ENCODE results near the gene TRAPPC6A.

TRAPPC6A gene

GRCh38 chr19:45217957-45218334 is 39.9 kb upstream of the TRAPPC6A start:
- ChIA-PET POLR2A (no interaction called here), CTCF (no interaction called here)
- TF ChIP-seq SUZ12 (IDR thresholded peaks at IDR 0.05) (no peak), TARDBP (IDR thresholded peaks at IDR 0.05) (no peak), HDGF (IDR thresholded peaks at IDR 0.05; ENCODE audit: borderline replicate concordance) (no peak), FOXM1 (IDR thresholded peaks at IDR 0.05; ENCODE audit: borderline replicate concordance) (no peak), SP1 (IDR thresholded peaks at IDR 0.05) (no peak), FOXA1 (IDR thresholded peaks at IDR 0.05) (no peak), NFRKB (IDR thresholded peaks at IDR 0.05) (no peak), CTBP1 (IDR thresholded peaks at IDR 0.05; ENCODE audit: borderline replicate concordance) (no peak), ARNT (IDR thresholded peaks at IDR 0.05) (no peak), BHLHE40 (IDR thresholded peaks at IDR 0.05; ENCODE audit: borderline replicate concordance) (no peak), L3MBTL2 (conservative IDR thresholded peaks at IDR 0.05) (no peak), ZNF384 (IDR thresholded peaks at IDR 0.05) (no peak), PKNOX1 (IDR thresholded peaks at IDR 0.05) (no peak), FOXK2 (IDR thresholded peaks at IDR 0.05) (no peak), LEF1 (IDR thresholded peaks at IDR 0.05; ENCODE audit: borderline replicate concordance) (no peak), ELF4 (IDR thresholded peaks at IDR 0.05) (no peak)
- DNase-seq (ENCODE audit: extremely low spot score), result no peak

- POLR2A ChIA-PET, result no interaction called here
- no peak for DNase-seq (ENCODE audit: extremely low spot score)
- CTCF ChIA-PET, result no interaction called here
- TF ChIP-seq SP1 (IDR thresholded peaks at IDR 0.05) (no peak), LEF1 (IDR thresholded peaks at IDR 0.05; ENCODE audit: borderline replicate concordance) (no peak), PKNOX1 (IDR thresholded peaks at IDR 0.05) (no peak), TARDBP (IDR thresholded peaks at IDR 0.05) (no peak), ARNT (IDR thresholded peaks at IDR 0.05) (no peak), BHLHE40 (IDR thresholded peaks at IDR 0.05; ENCODE audit: borderline replicate concordance) (no peak), HDGF (IDR thresholded peaks at IDR 0.05; ENCODE audit: borderline replicate concordance) (no peak), CTBP1 (IDR thresholded peaks at IDR 0.05; ENCODE audit: borderline replicate concordance) (no peak), ZNF384 (IDR thresholded peaks at IDR 0.05) (no peak), NFRKB (IDR thresholded peaks at IDR 0.05) (no peak), FOXK2 (IDR thresholded peaks at IDR 0.05) (no peak), FOXM1 (IDR thresholded peaks at IDR 0.05; ENCODE audit: borderline replicate concordance) (no peak)
Measured at GRCh38 chr19:45217193-45217956, 39.3 kb upstream of the TRAPPC6A start.

- no peak for DNase-seq (ENCODE audit: extremely low spot score)
- no peak for TF ChIP-seq NFRKB (IDR thresholded peaks at IDR 0.05)
- no peak for TF ChIP-seq LEF1 (IDR thresholded peaks at IDR 0.05; ENCODE audit: borderline replicate concordance)
- no peak for TF ChIP-seq CTBP1 (IDR thresholded peaks at IDR 0.05; ENCODE audit: borderline replicate concordance)
- ChIA-PET POLR2A (no interaction called here), CTCF (interaction anchor here (0.6 kb wide), 1 partner anchor 33 kb away, joined by 4 read pairs; no protein-coding TSS in a partner anchor)
Measured at GRCh38 chr19:45216667-45217066, 38.6 kb upstream of the TRAPPC6A start.

GRCh38 chr19:45215391-45216191 is 37.6 kb upstream of the TRAPPC6A start:
- DNase-seq (ENCODE audit: extremely low spot score), result no peak
- no peak for TF ChIP-seq ARNT (IDR thresholded peaks at IDR 0.05)
- TF ChIP-seq LEF1 (IDR thresholded peaks at IDR 0.05; ENCODE audit: borderline replicate concordance), result no peak
- no peak for TF ChIP-seq SUZ12 (IDR thresholded peaks at IDR 0.05)
- no peak for TF ChIP-seq FOXK2 (IDR thresholded peaks at IDR 0.05)
- TF ChIP-seq SP1 (IDR thresholded peaks at IDR 0.05), result no peak
- TF ChIP-seq NFRKB (IDR thresholded peaks at IDR 0.05), result no peak
- no peak for TF ChIP-seq BHLHE40 (IDR thresholded peaks at IDR 0.05; ENCODE audit: borderline replicate concordance)
- TF ChIP-seq TARDBP (IDR thresholded peaks at IDR 0.05), result no peak
- no peak for TF ChIP-seq PKNOX1 (IDR thresholded peaks at IDR 0.05)
- no peak for TF ChIP-seq HDGF (IDR thresholded peaks at IDR 0.05; ENCODE audit: borderline replicate concordance)
- TF ChIP-seq ELF4 (IDR thresholded peaks at IDR 0.05), result no peak
- no peak for TF ChIP-seq CTBP1 (IDR thresholded peaks at IDR 0.05; ENCODE audit: borderline replicate concordance)
- no peak for TF ChIP-seq ZNF384 (IDR thresholded peaks at IDR 0.05)
- TF ChIP-seq L3MBTL2 (conservative IDR thresholded peaks at IDR 0.05), result no peak

GRCh38 chr19:45213031-45213430 is 35.0 kb upstream of the TRAPPC6A start:
- ChIA-PET POLR2A (interaction anchor here (0.5 kb wide), 1 partner anchor 453 kb away, joined by 4 read pairs; no protein-coding TSS in a partner anchor), CTCF (no interaction called here)
- TF ChIP-seq ELF4 (IDR thresholded peaks at IDR 0.05) (no peak), FOXK2 (IDR thresholded peaks at IDR 0.05) (no peak), HDGF (IDR thresholded peaks at IDR 0.05; ENCODE audit: borderline replicate concordance) (no peak), L3MBTL2 (conservative IDR thresholded peaks at IDR 0.05) (no peak), FOXA1 (IDR thresholded peaks at IDR 0.05) (no peak)
- no peak for DNase-seq (ENCODE audit: extremely low spot score)

More at GRCh38 chr19:45215391-45216191, 37.6 kb upstream of the TRAPPC6A start:
- ChIA-PET CTCF (no interaction called here), POLR2A (no interaction called here)
